Right lobe of liver (tissue), 4 donors: ENCODE measurements around the gene FBXL17.

Source experiments
- POLR2A ChIP-seq: fragments of 450-650 bp; IDR thresholded peaks from one replicate; pipeline ENCODE4 v1.6.1; 2017; ENCODE audit warnings: antibody characterized with exemption, mild to moderate bottlenecking
- TF ChIP-seq, protein P1 (sequence below), 4 donors: fragments of 200-600 bp in 3 of 4; fragments of 450-650 bp in 1 of 4; IDR thresholded peaks; one replicate each; pipeline versions ENCODE4 v1.5.1 to v1.8.0; 2016 to 2022; ENCODE audit warnings: antibody characterized with exemption in 4 of 4, mild to moderate bottlenecking in 2 of 4
- donor health status: DM: no; HTN: no; CAD: no.
- donor health status: DM: no; HTN: no; CAD: no.
- donor health status: DM: no; HTN: yes; CAD: no.

DNA sequence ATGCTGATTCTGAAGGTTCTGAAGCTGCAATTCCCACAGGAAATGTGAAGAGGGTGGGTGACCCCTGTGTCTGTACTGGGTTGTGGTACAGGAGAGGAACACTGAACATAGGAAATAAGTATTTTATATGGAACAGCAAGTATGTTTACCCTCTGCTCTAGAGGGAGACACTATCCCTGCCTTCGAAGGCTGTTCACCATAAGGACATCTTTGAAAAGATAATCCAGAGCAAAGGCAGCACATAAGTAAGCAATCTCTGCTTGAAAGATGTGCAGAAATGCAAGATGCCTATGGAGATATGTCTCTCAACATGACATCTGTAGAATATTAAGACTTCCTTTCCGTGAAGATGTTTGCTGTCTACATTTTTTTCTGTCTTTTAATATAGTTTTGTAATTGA, 526.7 kb downstream of the FBXL17 start:
- TF ChIP-seq, protein P1, sequence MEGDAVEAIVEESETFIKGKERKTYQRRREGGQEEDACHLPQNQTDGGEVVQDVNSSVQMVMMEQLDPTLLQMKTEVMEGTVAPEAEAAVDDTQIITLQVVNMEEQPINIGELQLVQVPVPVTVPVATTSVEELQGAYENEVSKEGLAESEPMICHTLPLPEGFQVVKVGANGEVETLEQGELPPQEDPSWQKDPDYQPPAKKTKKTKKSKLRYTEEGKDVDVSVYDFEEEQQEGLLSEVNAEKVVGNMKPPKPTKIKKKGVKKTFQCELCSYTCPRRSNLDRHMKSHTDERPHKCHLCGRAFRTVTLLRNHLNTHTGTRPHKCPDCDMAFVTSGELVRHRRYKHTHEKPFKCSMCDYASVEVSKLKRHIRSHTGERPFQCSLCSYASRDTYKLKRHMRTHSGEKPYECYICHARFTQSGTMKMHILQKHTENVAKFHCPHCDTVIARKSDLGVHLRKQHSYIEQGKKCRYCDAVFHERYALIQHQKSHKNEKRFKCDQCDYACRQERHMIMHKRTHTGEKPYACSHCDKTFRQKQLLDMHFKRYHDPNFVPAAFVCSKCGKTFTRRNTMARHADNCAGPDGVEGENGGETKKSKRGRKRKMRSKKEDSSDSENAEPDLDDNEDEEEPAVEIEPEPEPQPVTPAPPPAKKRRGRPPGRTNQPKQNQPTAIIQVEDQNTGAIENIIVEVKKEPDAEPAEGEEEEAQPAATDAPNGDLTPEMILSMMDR (IDR thresholded peaks at IDR 0.05), result peak in 1 of 4 donors; percentile 5
- TF ChIP-seq POLR2A, result no peak
